K562 (cell line): Measurements from ENCODE around the gene OOSP2. TPM values are rescaled to one million over a fixed set of nuclear protein-coding genes. Genes with fewer than 3 reads are reported as not detected.

Experiments used
- NUFIP1 ChIP-seq: fragments of 450-650 bp; IDR thresholded peaks from 2 replicates; pipeline ENCODE4 v1.6.1; 2018; ENCODE audit not compliant: partially characterized antibody
- TAL1 ChIP-seq: fragments of 450-650 bp; IDR thresholded peaks from 2 replicates; pipeline ENCODE4 v1.6.1; 2016; ENCODE audit warnings: mild to moderate bottlenecking
- TEAD4 ChIP-seq, 2 experiments: sonication (generic) in 1 of 2; formaldehyde crosslinking in 1 of 2; IDR thresholded peaks; 2 replicates each; pipeline versions ENCODE4 v1.6.1 to v1.8.0; 2012 to 2022; ENCODE audit warnings: borderline replicate concordance in 1 of 2, inconsistent platforms in 1 of 2, low read length in 1 of 2, mild to moderate bottlenecking in 1 of 2, missing genetic modification reagents in 1 of 2
- polyA plus RNA-seq, 8 experiments: library from polyadenylated mRNA; depleted of rRNA in 4 of 8; stranded (reverse) in 5 of 8; unstranded in 3 of 8; fragments of >200 nt; fragmentation: Nextera tagmentation in 2 of 8; fragmentation: Illumina TruSeq in 1 of 8; extraction: Ambion mirVana in 2 of 8; extraction: Trizol in 1 of 8; gene quantifications; 2 replicates each; pipeline versions ENCODE4 v1.2.1 to v1.2.3, GENCODE V29; 2011 to 2014; ENCODE audit warnings: inconsistent platforms in 1 of 8, missing spikeins in 1 of 8
- total RNA-seq, 7 experiments: library from RNA; depleted of rRNA in 6 of 7; stranded (reverse); fragments of >200 nt in 6 of 7; fragmentation: Illumina TruSeq in 2 of 7; extraction: Trizol in 2 of 7; gene quantifications; 2 replicates each; pipeline versions ENCODE4 v1.2.1 to v1.2.3, GENCODE V29; 2011 to 2021; ENCODE audit warnings: low replicate concordance in 1 of 7
- TF ChIP-seq, protein P1 (sequence below), 2 experiments: fragments of 450-650 bp; formaldehyde crosslinking in 1 of 2; IDR thresholded peaks; 2 replicates each; pipeline versions ENCODE4 v1.4.0 to v1.6.1; 2014 to 2020; ENCODE audit warnings: mild to moderate bottlenecking in 2 of 2, borderline replicate concordance in 1 of 2, low read depth in 1 of 2

Gene OOSP2
- total and polyA plus RNA-seq, 9 of the 15 experiments (the other 6 are each of a cell fraction or from before 2014, with no cell fraction given): 0.14 to 1.5 (median 0.32) TPM; not detected in 4

DNA sequence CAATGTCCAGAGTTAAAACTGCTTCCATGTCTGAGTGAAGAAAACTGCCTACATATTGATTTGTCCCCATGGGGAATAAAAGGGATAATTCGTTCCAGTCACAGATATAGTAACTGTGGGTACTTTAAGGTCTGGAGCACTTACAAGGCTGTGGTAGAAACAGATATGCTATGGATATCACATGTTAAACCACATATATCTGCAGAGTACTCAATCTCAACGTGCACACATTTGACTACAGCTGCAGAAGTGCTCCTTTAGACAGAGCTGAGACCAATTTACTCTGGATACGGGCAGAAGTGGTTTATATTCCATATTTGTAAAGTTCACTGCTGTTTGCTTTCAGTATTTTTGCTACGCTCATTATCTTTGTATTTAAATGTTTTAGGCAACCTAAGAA, 38.5 kb downstream of the OOSP2 start (continued):
- TF ChIP-seq, protein P1, sequence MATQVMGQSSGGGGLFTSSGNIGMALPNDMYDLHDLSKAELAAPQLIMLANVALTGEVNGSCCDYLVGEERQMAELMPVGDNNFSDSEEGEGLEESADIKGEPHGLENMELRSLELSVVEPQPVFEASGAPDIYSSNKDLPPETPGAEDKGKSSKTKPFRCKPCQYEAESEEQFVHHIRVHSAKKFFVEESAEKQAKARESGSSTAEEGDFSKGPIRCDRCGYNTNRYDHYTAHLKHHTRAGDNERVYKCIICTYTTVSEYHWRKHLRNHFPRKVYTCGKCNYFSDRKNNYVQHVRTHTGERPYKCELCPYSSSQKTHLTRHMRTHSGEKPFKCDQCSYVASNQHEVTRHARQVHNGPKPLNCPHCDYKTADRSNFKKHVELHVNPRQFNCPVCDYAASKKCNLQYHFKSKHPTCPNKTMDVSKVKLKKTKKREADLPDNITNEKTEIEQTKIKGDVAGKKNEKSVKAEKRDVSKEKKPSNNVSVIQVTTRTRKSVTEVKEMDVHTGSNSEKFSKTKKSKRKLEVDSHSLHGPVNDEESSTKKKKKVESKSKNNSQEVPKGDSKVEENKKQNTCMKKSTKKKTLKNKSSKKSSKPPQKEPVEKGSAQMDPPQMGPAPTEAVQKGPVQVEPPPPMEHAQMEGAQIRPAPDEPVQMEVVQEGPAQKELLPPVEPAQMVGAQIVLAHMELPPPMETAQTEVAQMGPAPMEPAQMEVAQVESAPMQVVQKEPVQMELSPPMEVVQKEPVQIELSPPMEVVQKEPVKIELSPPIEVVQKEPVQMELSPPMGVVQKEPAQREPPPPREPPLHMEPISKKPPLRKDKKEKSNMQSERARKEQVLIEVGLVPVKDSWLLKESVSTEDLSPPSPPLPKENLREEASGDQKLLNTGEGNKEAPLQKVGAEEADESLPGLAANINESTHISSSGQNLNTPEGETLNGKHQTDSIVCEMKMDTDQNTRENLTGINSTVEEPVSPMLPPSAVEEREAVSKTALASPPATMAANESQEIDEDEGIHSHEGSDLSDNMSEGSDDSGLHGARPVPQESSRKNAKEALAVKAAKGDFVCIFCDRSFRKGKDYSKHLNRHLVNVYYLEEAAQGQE (IDR thresholded peaks at IDR 0.05; ENCODE audit: borderline replicate concordance): peak; percentile 13; the same call in 1 of the 2 replicates
- TF ChIP-seq, protein P1 (CRISPR knock-in tag; IDR thresholded peaks at IDR 0.05; ENCODE audit: low read depth): no peak
- TF ChIP-seq TAL1: peak; percentile 18; the same call in 1 of the 2 replicates
- TF ChIP-seq TEAD4 (IDR thresholded peaks at IDR 0.05; ENCODE audit: low read length): peak; percentile 63
- no peak for TF ChIP-seq TEAD4 (CRISPR knock-in tag; IDR thresholded peaks at IDR 0.05; ENCODE audit: borderline replicate concordance)
- TF ChIP-seq NUFIP1: no peak
